GM12891 (cell line): Measurements from ENCODE around the gene UGT1A5.

ENCODE experiments used
- POLR2A ChIP-seq: IDR thresholded peaks from 2 replicates; pipeline ENCODE4 v1.6.1; 2011; ENCODE audit warnings: low read depth, low read length, control low read depth
- POLR2AphosphoS5 ChIP-seq: IDR thresholded peaks from 2 replicates; pipeline ENCODE4 v1.6.1; 2011; ENCODE audit warnings: low read depth, low read length, control low read depth
- TAF1 ChIP-seq: IDR thresholded peaks from 2 replicates; pipeline ENCODE4 v1.6.1; 2011; ENCODE audit warnings: low read depth, low read length, control low read depth

DNA sequence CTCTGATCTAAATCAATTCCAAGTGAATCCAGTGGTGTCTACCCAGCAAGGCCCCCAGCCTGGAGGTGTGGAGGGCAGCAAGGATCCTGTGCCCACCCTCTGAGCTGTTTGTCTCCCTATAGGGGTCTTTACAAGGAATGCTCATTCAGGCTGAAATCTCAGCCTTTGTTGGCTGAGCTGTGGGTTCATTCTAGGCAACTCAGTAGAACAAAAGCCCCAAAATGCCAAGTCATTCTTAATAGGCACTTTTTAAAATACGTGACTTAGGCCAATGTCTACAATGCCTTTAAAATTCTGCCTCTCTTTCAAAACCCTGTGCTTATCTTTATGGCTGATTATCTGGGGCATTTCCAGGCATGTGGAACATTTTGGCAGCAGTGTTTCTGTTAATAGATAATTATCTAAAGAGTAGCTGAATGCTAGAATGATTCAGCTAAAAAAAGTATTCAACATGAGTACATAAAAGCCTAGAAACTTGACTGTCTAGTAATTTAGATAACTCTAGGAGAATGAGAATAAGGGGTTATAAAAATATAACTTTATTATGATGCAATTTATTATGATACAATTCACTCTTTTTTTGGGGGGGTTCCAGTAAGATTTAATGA is 12.6 kb upstream of the UGT1A5 start:
- TF ChIP-seq POLR2AphosphoS5 (no peak), POLR2A (no peak), TAF1 (no peak)
